ENCODE measurements around the gene DVL3. TPM values are rescaled to one million over a fixed set of nuclear protein-coding genes. Genes with fewer than 3 reads are reported as not detected.

DVL3 gene
- total and polyA plus RNA-seq, 2 experiments from 2014 or later: 25.6 to 55.5 TPM

DNA sequence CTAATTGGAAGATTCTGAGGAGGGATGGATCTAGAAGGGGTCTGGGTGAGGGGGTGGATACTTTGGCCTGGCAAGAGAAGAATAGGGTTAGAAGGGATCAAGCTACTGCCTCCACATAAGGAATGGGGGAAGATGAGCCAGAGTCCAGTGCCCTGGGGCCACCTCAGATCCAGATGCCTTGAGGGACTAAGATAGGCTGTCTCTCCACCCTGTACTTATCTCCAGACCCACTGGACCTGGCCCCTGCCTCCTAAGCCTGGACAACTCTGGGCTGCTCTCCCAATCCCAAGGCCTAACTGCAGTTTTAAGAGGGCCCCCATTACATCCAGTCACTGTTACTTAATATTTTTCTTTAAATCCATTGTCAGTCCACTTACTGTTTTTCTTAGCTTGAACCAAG is 2.0 kb downstream of the DVL3 start:
- Histone ChIP-seq H3K27ac (ENCODE audit: low read depth) (peak overlapping the region; percentile 79), H3K27me3 (ENCODE audit: insufficient read depth) (no peaks in the 10 kb centered on the region), H3K9me2 (ENCODE audit: insufficient read depth) (no peaks in the 10 kb centered on the region), H3K4me2 (peak overlapping the region; percentile 98), H2AFZ (no peak overlapping the region), H3K4me3 (peak overlapping the region; percentile 95), H3F3A (replicated peaks; ENCODE audit: low read depth) (peaks cover 18% of the 10 kb centered on the region), H3K36me3 (ENCODE audit: insufficient read depth) (no peaks in the 10 kb centered on the region; the same call in 1 of the 2 replicates), H3K4me1 (ENCODE audit: insufficient read depth) (peaks cover 20% of the 10 kb centered on the region), H3K79me2 (replicated peaks; ENCODE audit: insufficient read depth) (peaks cover 63% of the 10 kb centered on the region), H4K20me1 (replicated peaks; ENCODE audit: insufficient read depth) (peaks cover 13% of the 10 kb centered on the region; the same call in 1 of the 2 replicates)
- TF ChIP-seq JUNB (IDR thresholded peaks at IDR 0.05; ENCODE audit: unreplicated experiment) (no peak), NANOG (IDR thresholded peaks at IDR 0.05; ENCODE audit: borderline replicate concordance) (no peak), ZNF331 (CRISPR knock-in tag; IDR thresholded peaks at IDR 0.05; ENCODE audit: low read depth) (no peak), EZH2 (IDR thresholded peaks at IDR 0.05; ENCODE audit: low read depth, unreplicated experiment) (no peak), STAT1 (IDR thresholded peaks at IDR 0.05; ENCODE audit: unreplicated experiment) (no peak), POLR2AphosphoS5 (IDR thresholded peaks at IDR 0.05; ENCODE audit: low read depth) (no peak), ZNF114 (CRISPR knock-in tag; IDR thresholded peaks at IDR 0.05) (no peak), CREB1 (CRISPR knock-in tag; IDR thresholded peaks at IDR 0.05; ENCODE audit: low read depth) (no peak), EZH2phosphoT487 (IDR thresholded peaks at IDR 0.05; ENCODE audit: unreplicated experiment) (no peak)
- TF ChIP-seq, protein P1, sequence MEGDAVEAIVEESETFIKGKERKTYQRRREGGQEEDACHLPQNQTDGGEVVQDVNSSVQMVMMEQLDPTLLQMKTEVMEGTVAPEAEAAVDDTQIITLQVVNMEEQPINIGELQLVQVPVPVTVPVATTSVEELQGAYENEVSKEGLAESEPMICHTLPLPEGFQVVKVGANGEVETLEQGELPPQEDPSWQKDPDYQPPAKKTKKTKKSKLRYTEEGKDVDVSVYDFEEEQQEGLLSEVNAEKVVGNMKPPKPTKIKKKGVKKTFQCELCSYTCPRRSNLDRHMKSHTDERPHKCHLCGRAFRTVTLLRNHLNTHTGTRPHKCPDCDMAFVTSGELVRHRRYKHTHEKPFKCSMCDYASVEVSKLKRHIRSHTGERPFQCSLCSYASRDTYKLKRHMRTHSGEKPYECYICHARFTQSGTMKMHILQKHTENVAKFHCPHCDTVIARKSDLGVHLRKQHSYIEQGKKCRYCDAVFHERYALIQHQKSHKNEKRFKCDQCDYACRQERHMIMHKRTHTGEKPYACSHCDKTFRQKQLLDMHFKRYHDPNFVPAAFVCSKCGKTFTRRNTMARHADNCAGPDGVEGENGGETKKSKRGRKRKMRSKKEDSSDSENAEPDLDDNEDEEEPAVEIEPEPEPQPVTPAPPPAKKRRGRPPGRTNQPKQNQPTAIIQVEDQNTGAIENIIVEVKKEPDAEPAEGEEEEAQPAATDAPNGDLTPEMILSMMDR (conservative IDR thresholded peaks at IDR 0.05; ENCODE audit: low read depth in 2 of 2): no peak
- TF ChIP-seq, protein P2, sequence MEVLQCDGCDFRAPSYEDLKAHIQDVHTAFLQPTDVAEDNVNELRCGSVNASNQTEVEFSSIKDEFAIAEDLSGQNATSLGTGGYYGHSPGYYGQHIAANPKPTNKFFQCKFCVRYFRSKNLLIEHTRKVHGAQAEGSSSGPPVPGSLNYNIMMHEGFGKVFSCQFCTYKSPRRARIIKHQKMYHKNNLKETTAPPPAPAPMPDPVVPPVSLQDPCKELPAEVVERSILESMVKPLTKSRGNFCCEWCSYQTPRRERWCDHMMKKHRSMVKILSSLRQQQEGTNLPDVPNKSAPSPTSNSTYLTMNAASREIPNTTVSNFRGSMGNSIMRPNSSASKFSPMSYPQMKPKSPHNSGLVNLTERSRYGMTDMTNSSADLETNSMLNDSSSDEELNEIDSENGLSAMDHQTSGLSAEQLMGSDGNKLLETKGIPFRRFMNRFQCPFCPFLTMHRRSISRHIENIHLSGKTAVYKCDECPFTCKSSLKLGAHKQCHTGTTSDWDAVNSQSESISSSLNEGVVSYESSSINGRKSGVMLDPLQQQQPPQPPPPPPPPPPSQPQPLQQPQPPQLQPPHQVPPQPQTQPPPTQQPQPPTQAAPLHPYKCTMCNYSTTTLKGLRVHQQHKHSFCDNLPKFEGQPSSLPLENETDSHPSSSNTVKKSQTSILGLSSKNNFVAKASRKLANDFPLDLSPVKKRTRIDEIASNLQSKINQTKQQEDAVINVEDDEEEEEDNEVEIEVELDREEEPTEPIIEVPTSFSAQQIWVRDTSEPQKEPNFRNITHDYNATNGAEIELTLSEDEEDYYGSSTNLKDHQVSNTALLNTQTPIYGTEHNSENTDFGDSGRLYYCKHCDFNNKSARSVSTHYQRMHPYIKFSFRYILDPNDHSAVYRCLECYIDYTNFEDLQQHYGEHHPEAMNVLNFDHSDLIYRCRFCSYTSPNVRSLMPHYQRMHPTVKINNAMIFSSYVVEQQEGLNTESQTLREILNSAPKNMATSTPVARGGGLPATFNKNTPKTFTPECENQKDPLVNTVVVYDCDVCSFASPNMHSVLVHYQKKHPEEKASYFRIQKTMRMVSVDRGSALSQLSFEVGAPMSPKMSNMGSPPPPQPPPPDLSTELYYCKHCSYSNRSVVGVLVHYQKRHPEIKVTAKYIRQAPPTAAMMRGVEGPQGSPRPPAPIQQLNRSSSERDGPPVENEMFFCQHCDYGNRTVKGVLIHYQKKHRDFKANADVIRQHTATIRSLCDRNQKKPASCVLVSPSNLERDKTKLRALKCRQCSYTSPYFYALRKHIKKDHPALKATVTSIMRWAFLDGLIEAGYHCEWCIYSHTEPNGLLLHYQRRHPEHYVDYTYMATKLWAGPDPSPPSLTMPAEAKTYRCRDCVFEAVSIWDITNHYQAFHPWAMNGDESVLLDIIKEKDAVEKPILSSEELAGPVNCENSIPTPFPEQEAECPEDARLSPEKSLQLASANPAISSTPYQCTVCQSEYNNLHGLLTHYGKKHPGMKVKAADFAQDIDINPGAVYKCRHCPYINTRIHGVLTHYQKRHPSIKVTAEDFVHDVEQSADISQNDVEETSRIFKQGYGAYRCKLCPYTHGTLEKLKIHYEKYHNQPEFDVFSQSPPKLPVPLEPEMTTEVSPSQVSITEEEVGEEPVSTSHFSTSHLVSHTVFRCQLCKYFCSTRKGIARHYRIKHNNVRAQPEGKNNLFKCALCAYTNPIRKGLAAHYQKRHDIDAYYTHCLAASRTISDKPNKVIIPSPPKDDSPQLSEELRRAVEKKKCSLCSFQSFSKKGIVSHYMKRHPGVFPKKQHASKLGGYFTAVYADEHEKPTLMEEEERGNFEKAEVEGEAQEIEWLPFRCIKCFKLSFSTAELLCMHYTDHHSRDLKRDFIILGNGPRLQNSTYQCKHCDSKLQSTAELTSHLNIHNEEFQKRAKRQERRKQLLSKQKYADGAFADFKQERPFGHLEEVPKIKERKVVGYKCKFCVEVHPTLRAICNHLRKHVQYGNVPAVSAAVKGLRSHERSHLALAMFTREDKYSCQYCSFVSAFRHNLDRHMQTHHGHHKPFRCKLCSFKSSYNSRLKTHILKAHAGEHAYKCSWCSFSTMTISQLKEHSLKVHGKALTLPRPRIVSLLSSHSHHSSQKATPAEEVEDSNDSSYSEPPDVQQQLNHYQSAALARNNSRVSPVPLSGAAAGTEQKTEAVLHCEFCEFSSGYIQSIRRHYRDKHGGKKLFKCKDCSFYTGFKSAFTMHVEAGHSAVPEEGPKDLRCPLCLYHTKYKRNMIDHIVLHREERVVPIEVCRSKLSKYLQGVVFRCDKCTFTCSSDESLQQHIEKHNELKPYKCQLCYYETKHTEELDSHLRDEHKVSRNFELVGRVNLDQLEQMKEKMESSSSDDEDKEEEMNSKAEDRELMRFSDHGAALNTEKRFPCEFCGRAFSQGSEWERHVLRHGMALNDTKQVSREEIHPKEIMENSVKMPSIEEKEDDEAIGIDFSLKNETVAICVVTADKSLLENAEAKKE (CRISPR knock-in tag; IDR thresholded peaks at IDR 0.05): no peak
- TF ChIP-seq, protein P3, sequence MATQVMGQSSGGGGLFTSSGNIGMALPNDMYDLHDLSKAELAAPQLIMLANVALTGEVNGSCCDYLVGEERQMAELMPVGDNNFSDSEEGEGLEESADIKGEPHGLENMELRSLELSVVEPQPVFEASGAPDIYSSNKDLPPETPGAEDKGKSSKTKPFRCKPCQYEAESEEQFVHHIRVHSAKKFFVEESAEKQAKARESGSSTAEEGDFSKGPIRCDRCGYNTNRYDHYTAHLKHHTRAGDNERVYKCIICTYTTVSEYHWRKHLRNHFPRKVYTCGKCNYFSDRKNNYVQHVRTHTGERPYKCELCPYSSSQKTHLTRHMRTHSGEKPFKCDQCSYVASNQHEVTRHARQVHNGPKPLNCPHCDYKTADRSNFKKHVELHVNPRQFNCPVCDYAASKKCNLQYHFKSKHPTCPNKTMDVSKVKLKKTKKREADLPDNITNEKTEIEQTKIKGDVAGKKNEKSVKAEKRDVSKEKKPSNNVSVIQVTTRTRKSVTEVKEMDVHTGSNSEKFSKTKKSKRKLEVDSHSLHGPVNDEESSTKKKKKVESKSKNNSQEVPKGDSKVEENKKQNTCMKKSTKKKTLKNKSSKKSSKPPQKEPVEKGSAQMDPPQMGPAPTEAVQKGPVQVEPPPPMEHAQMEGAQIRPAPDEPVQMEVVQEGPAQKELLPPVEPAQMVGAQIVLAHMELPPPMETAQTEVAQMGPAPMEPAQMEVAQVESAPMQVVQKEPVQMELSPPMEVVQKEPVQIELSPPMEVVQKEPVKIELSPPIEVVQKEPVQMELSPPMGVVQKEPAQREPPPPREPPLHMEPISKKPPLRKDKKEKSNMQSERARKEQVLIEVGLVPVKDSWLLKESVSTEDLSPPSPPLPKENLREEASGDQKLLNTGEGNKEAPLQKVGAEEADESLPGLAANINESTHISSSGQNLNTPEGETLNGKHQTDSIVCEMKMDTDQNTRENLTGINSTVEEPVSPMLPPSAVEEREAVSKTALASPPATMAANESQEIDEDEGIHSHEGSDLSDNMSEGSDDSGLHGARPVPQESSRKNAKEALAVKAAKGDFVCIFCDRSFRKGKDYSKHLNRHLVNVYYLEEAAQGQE (IDR thresholded peaks at IDR 0.05; ENCODE audit: unreplicated experiment): no peak
- TF ChIP-seq, protein P4, sequence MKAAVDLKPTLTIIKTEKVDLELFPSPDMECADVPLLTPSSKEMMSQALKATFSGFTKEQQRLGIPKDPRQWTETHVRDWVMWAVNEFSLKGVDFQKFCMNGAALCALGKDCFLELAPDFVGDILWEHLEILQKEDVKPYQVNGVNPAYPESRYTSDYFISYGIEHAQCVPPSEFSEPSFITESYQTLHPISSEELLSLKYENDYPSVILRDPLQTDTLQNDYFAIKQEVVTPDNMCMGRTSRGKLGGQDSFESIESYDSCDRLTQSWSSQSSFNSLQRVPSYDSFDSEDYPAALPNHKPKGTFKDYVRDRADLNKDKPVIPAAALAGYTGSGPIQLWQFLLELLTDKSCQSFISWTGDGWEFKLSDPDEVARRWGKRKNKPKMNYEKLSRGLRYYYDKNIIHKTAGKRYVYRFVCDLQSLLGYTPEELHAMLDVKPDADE (IDR thresholded peaks at IDR 0.05): no peak
- Mint-ChIP-seq H3K36me3 (ENCODE audit: low read depth) (peaks cover 7% of the 10 kb centered on the region), H3K27me3 (ENCODE audit: insufficient read depth, low read depth, poor library complexity) (peaks cover 12% of the 10 kb centered on the region), H3K27ac (peak overlapping the region; percentile 84), H3K4me3 (peak overlapping the region; percentile 98), H3K9me3 (no peaks in the 10 kb centered on the region), H3K4me1 (peaks cover 18% of the 10 kb centered on the region; the same call in 2 of the 3 replicates)
- ATAC-seq (no peak), DNase-seq (ENCODE audit: low spot score) (no peak)
